GM23248 (cell line): ENCODE results near the gene ANO8. TPM values are rescaled to one million over a fixed set of nuclear protein-coding genes. Genes with fewer than 3 reads are reported as not detected.
A peak's percentile ranks its signal among the peaks of the same experiment; 100 is the strongest.

ENCODE experiments used
- DNase-seq: peaks from one replicate; pipeline ENCODE4 v3.0.0-alpha.2; 2015
- H2AFZ ChIP-seq: fragments of 200-600 bp; sonication (generic); 2 replicates; pipeline ENCODE4 v1.6.1; 2016; ENCODE audit warnings: antibody characterized with exemption
- H3F3A ChIP-seq: fragments of 200-600 bp; sonication (generic); 2 replicates; pipeline ENCODE4 v1.6.1; 2016; ENCODE audit warnings: mild to moderate bottlenecking, antibody characterized with exemption, mixed run types; ENCODE audit not compliant: insufficient read depth
- H3K27ac ChIP-seq: fragments of 200-600 bp; sonication (generic); 2 replicates; pipeline ENCODE4 v1.5.1; 2016; ENCODE audit warnings: mild to moderate bottlenecking
- H3K27me3 ChIP-seq: fragments of 200-600 bp; sonication (generic); replicated peaks from 2 replicates; pipeline ENCODE4 v1.6.1; 2016; ENCODE audit warnings: mild to moderate bottlenecking; ENCODE audit not compliant: insufficient read depth
- H3K36me3 ChIP-seq: fragments of 200-600 bp; sonication (generic); 2 replicates; pipeline ENCODE4 v1.6.1; 2016; ENCODE audit warnings: low read depth, mild to moderate bottlenecking
- H3K4me1 ChIP-seq: fragments of 200-600 bp; sonication (generic); 2 replicates; pipeline ENCODE4 v1.6.1; 2016; ENCODE audit warnings: mild to moderate bottlenecking; ENCODE audit not compliant: insufficient read depth
- H3K4me2 ChIP-seq: fragments of 200-600 bp; sonication (generic); one replicate; pipeline ENCODE4 v1.6.1; 2016; ENCODE audit warnings: mild to moderate bottlenecking; ENCODE audit not compliant: unreplicated experiment
- H3K4me3 ChIP-seq: fragments of 200-600 bp; sonication (generic); 2 replicates; pipeline ENCODE4 v1.5.1; 2016; ENCODE audit warnings: mild to moderate bottlenecking
- H3K79me2 ChIP-seq: fragments of 200-600 bp; sonication (generic); 2 replicates; pipeline ENCODE4 v1.6.1; 2016; ENCODE audit warnings: mild to moderate bottlenecking; ENCODE audit not compliant: insufficient read depth
- H3K9ac ChIP-seq: fragments of 200-600 bp; sonication (generic); 2 replicates; pipeline ENCODE4 v1.6.1; 2016; ENCODE audit warnings: mild to moderate bottlenecking
- H3K9me2 ChIP-seq: fragments of 200-600 bp; sonication (generic); 2 replicates; pipeline ENCODE4 v1.6.1; 2016; ENCODE audit warnings: mixed run types, mild to moderate bottlenecking, moderate library complexity; ENCODE audit not compliant: insufficient read depth
- H3K9me3 ChIP-seq: fragments of 200-600 bp; sonication (generic); one replicate; pipeline ENCODE4 v1.6.1; 2017; ENCODE audit warnings: low read depth
- H4K20me1 ChIP-seq: fragments of 200-600 bp; sonication (generic); 2 replicates; pipeline ENCODE4 v1.6.0; 2016; ENCODE audit not compliant: insufficient read depth
- EZH2 ChIP-seq: fragments of 200-600 bp; sonication (generic); IDR thresholded peaks from 2 replicates; pipeline ENCODE4 v1.6.1; 2018; ENCODE audit warnings: antibody characterized with exemption, mild to moderate bottlenecking; ENCODE audit not compliant: insufficient read depth, poor library complexity, severe bottlenecking
- EZH2phosphoT487 ChIP-seq: fragments of 200-600 bp; sonication (generic); IDR thresholded peaks from 2 replicates; pipeline ENCODE4 v1.6.1; 2018; ENCODE audit warnings: antibody characterized with exemption, moderate library complexity, mild to moderate bottlenecking, low read depth; ENCODE audit not compliant: insufficient read depth
- WGBS, 2 experiments: methylation state at CpG; one replicate each; pipeline ENCODE4 v1.1.6; 2015 to 2017; ENCODE audit warnings: low lambda C conversion rate in 2 of 2, low coverage in 1 of 2; ENCODE audit errors: missing lambda C conversion rate in 2 of 2; 5-methylcytosine and 5-hydroxymethylcytosine counted together
- in situ Hi-C: fragments of 300-500 bp; cut with MboI; formaldehyde crosslinking; loops from 2 replicates; pipeline ENCODE4 v1.15.0; 2020
- polyA plus RNA-seq: library from polyadenylated mRNA; unstranded; fragments of >200 nt; fragmentation: Nextera tagmentation; extraction: Ambion mirVana; gene quantifications from 2 replicates; pipeline ENCODE4 v1.2.1, GENCODE V29; 2016
- total RNA-seq: library from RNA; depleted of rRNA; stranded (reverse); fragments of >200 nt; shearing (Covaris generic); gene quantifications from 2 replicates; pipeline ENCODE4 v1.2.3, GENCODE V29; 2014

ANO8 gene
- total and polyA plus RNA-seq, 2 experiments from 2014 or later = 0.61 to 4.0 TPM

- H3K4me1 ChIP-seq = peaks cover 7% of the 10 kb centered on the region; the same call in 1 of the 2 replicates
- no peaks in the 10 kb centered on the region for H3K36me3 ChIP-seq
- no peaks in the 10 kb centered on the region for H3K9me2 ChIP-seq
- TF ChIP-seq EZH2 = no peak
- WGBS, 2 experiments = 86 to 88% methylated on average over 28 to 30 of the region's 30 CpGs
- in situ Hi-C loops = no loop called here
- H2AFZ ChIP-seq = peak overlapping the region; percentile 96; the same call in 1 of the 2 replicates
- no peak overlapping the region for H3K27ac ChIP-seq
- no peaks in the 10 kb centered on the region for H3K9me3 ChIP-seq
- H3K4me2 ChIP-seq = no peak overlapping the region
- no peak for DNase-seq
- H3F3A ChIP-seq = peaks cover 11% of the 10 kb centered on the region; the same call in 1 of the 2 replicates
- no peaks in the 10 kb centered on the region for H3K79me2 ChIP-seq
- H3K4me3 ChIP-seq = peak overlapping the region; percentile 89
- H3K27me3 ChIP-seq = no peaks in the 10 kb centered on the region
- peak overlapping the region; percentile 82 for H3K9ac ChIP-seq
- H4K20me1 ChIP-seq = no peaks in the 10 kb centered on the region
These were observed 3.9 kb upstream of the ANO8 start for GRCh38 chr19:17338433-17339078.

- H3F3A ChIP-seq = peaks cover 11% of the 10 kb centered on the region; the same call in 1 of the 2 replicates
- H3K9ac ChIP-seq = peak overlapping the region; percentile 82
- DNase-seq = peak; percentile 70
- no peaks in the 10 kb centered on the region for H3K36me3 ChIP-seq
- peak overlapping the region; percentile 89 for H3K4me3 ChIP-seq
- no peaks in the 10 kb centered on the region for H4K20me1 ChIP-seq
- H3K9me3 ChIP-seq = no peaks in the 10 kb centered on the region
- no peaks in the 10 kb centered on the region for H3K9me2 ChIP-seq
- 9 to 12% methylated on average over 44 to 49 of the region's 50 CpGs for WGBS, 2 experiments
- no peaks in the 10 kb centered on the region for H3K27me3 ChIP-seq
- H2AFZ ChIP-seq = peak overlapping the region; percentile 96
- in situ Hi-C loops = no loop called here
- peak overlapping the region; percentile 91 for H3K4me2 ChIP-seq
- H3K4me1 ChIP-seq = peaks cover 7% of the 10 kb centered on the region; the same call in 1 of the 2 replicates
- H3K79me2 ChIP-seq = no peaks in the 10 kb centered on the region
- TF ChIP-seq EZH2phosphoT487 = no peak
- TF ChIP-seq EZH2 = no peak
- H3K27ac ChIP-seq = peak overlapping the region; percentile 15; the same call in 1 of the 2 replicates
These were observed 3.2 kb upstream of the ANO8 start for GRCh38 chr19:17337675-17338432.

GRCh38 chr19:17336872-17337674, 2.4 kb upstream of the ANO8 start, which contains the start of gene GTPBP3:
GTPBP3 (plus strand) TSS chr19:17337553; CDS start chr19:17337612, 59 bp downstream.
- peak within 1 kb of the TSS; percentile 82 for H3K9ac ChIP-seq
- WGBS, 2 experiments = 1% methylated on average over 41 of the region's 41 CpGs

GRCh38 chr19:17335575-17335974, 920 bp upstream of the ANO8 start:
- 48 to 54% methylated on average over 10 of the region's 10 CpGs for WGBS, 2 experiments
- Histone ChIP-seq H3K9me2 (no peaks in the 10 kb centered on the region), H3K27me3 (no peaks in the 10 kb centered on the region), H3K9ac (no peak overlapping the region), H3K4me3 (no peak overlapping the region), H3K9me3 (no peaks in the 10 kb centered on the region), H3F3A (peaks cover 11% of the 10 kb centered on the region; the same call in 1 of the 2 replicates), H3K4me1 (peaks cover 7% of the 10 kb centered on the region; the same call in 1 of the 2 replicates), H4K20me1 (no peaks in the 10 kb centered on the region), H3K27ac (no peak overlapping the region), H3K4me2 (no peak overlapping the region), H3K79me2 (no peaks in the 10 kb centered on the region), H3K36me3 (no peaks in the 10 kb centered on the region), H2AFZ (peak overlapping the region; percentile 96)
- no peak for TF ChIP-seq EZH2phosphoT487
- TF ChIP-seq EZH2 = no peak
- DNase-seq = no peak
- in situ Hi-C loops = no loop called here

More at GRCh38 chr19:17336872-17337674, 2.4 kb upstream of the ANO8 start, which contains the start of gene GTPBP3:
- DNase-seq = peak; percentile 99
- Histone ChIP-seq H3K4me3 (peak within 1 kb of the TSS; percentile 89), H3K79me2 (no peaks in the 10 kb centered on the region), H3K27ac (peak within 1 kb of the TSS; percentile 75), H3K36me3 (no peaks in the 10 kb centered on the region), H3K9me2 (no peaks in the 10 kb centered on the region), H3K9me3 (no peaks in the 10 kb centered on the region), H3K4me2 (peak within 1 kb of the TSS; percentile 91), H2AFZ (peak within 1 kb of the TSS; percentile 96), H4K20me1 (no peaks in the 10 kb centered on the region), H3F3A (peaks cover 11% of the 10 kb centered on the region; the same call in 1 of the 2 replicates), H3K27me3 (no peaks in the 10 kb centered on the region), H3K4me1 (peaks cover 7% of the 10 kb centered on the region; the same call in 1 of the 2 replicates)
- in situ Hi-C loops = no loop called here
- no peak for TF ChIP-seq EZH2phosphoT487
- TF ChIP-seq EZH2 = no peak
